GM12872 (cell line): ENCODE results near the gene MOG.
A peak's percentile ranks its signal among the peaks of the same experiment; 100 is the strongest.

Experiments
- TF ChIP-seq, protein P1 (sequence below): IDR thresholded peaks from 3 replicates; pipeline ENCODE4 v1.5.1; 2011; ENCODE audit warnings: low read depth, mild to moderate bottlenecking, low read length, moderate library complexity; ENCODE audit not compliant: insufficient read depth

MOG gene

DNA sequence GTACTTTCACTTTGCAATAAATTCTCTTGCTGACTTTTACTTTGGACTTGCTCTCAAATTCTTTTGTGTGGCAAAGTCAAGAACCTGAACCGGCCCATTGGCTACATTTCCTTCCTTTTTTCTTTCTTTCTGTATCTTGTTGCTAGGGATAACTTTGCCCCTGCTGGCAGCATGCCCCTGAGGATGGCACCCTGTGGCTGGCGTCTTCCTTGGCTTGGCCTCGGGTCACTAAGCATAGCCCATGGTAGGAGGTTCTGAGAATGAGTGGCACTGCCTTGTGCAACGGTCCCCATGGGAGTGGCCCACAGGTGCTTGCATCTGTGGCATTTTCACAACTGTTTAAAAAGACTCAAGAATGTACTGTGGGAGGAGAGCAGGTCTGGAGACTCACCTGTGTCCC, 52.3 kb downstream of the MOG start:
- TF ChIP-seq, protein P1, sequence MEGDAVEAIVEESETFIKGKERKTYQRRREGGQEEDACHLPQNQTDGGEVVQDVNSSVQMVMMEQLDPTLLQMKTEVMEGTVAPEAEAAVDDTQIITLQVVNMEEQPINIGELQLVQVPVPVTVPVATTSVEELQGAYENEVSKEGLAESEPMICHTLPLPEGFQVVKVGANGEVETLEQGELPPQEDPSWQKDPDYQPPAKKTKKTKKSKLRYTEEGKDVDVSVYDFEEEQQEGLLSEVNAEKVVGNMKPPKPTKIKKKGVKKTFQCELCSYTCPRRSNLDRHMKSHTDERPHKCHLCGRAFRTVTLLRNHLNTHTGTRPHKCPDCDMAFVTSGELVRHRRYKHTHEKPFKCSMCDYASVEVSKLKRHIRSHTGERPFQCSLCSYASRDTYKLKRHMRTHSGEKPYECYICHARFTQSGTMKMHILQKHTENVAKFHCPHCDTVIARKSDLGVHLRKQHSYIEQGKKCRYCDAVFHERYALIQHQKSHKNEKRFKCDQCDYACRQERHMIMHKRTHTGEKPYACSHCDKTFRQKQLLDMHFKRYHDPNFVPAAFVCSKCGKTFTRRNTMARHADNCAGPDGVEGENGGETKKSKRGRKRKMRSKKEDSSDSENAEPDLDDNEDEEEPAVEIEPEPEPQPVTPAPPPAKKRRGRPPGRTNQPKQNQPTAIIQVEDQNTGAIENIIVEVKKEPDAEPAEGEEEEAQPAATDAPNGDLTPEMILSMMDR: no peak

DNA sequence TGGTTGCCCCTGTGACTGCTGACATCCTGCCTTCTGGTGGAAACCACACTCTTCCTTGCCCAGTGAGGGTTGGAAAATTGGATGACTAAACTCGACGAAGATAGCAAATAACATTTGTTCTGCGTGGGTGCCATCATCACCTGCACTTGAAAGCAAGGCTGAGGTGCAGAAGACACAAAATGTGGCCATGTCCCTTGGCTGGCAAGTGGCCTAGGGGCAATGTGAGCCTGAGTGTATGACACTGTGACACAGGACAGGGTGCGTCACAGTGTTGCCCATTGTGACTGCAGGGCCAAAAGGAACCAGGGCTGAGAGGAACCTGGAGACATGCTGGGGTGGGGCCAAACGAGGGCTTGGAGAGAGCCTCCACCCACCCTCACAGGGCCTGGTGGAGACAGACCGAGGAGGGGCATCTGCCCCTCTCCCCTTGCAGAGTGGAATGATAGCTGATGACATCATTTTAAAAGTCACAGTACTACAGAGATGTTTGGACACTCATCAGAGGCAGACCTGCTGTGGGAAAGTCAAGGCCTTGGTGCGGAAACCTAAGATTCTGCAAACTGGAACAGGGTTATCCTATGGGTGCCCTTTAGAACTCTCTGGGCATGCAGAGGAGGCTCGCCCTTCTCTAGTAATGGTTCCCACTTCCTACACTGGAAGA, 53.5 kb downstream of the MOG start:
- TF ChIP-seq, protein P1: no peak

DNA sequence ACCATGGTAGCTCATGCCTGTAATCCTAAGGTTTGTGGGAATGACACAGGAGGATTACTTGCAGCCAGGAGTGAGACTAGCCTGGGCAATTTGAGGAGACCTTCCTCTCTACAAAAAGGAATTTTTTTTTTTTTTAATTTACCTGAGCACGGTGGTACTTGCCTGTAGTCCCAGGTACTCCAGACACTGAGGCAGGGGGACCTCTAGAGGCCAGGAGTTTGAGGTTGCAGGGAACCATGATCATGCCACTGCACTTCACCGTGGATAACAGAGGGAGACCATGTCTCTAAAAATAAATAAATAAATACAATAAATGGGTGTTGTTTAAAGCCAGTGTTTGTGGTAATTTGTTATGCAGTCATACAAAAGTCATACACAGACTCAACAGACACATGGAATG, 64.0 kb downstream of the MOG start:
- TF ChIP-seq, protein P1: peak; percentile 31; the same call in 2 of the 3 replicates
